ENCODE results near the gene TMEM209.
"Not testable (repeated sequence)": the region's sequence is repeated elsewhere in the genome, so short reads cannot be mapped to it uniquely, and the experiment has no call there.

TMEM209 gene

DNA sequence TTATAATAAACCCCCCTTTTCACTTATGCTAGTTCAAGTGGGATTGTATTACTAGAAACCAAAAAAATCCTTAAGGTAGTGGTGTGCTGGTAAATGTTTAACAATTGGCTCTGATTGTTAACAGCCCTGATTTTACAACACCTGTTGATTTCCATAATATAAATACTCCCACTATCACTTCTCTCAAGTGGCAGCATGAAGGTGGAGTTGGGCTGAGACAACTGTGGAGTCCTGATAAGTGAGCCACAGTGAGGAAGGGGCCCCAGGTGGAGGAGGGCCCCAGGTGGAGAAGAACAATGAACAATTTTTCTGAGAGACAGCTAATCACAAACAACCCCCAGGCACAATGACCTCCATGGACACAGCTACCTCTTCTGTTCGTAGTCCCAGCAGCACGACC, 28.9 kb upstream of the TMEM209 start:
- TF ChIP-seq POLR2AphosphoS5 (IDR thresholded peaks at IDR 0.05; ENCODE audit: borderline replicate concordance, low read depth, low read length): no peak
- no peak for TF ChIP-seq FOXP2 (optimal IDR thresholded peaks at IDR 0.05; ENCODE audit: control extremely low read depth, extremely low read length, insufficient read depth)
- TF ChIP-seq EZH2 (IDR thresholded peaks at IDR 0.05): no peak
- H3K4me3 ChIP-seq: no peak overlapping the region
- H3K27ac ChIP-seq: no peak overlapping the region
- no peak overlapping the region for H3K9ac ChIP-seq (ENCODE audit: insufficient read length)
- no peaks in the 10 kb centered on the region for H3K36me3 ChIP-seq (ENCODE audit: insufficient read depth, low read length)
- no peak for DNase-seq (ENCODE audit: low read depth, low spot score)
- H3K9me3 ChIP-seq (ENCODE audit: low read depth, low read length): no peaks in the 10 kb centered on the region

- no peak overlapping the region for H3K27ac ChIP-seq
- H3K9ac ChIP-seq (ENCODE audit: insufficient read length): no peak overlapping the region
- DNase-seq (ENCODE audit: low read depth, low spot score): no peak
- H3K36me3 ChIP-seq (ENCODE audit: insufficient read depth, low read length): no peaks in the 10 kb centered on the region
- no peak overlapping the region for H3K4me3 ChIP-seq
- TF ChIP-seq EZH2 (IDR thresholded peaks at IDR 0.05) (no peak), POLR2AphosphoS5 (IDR thresholded peaks at IDR 0.05; ENCODE audit: borderline replicate concordance, low read depth, low read length) (no peak), FOXP2 (optimal IDR thresholded peaks at IDR 0.05; ENCODE audit: control extremely low read depth, extremely low read length, insufficient read depth) (no peak)
- no peaks in the 10 kb centered on the region for H3K9me3 ChIP-seq (ENCODE audit: low read depth, low read length)
Observed at GRCh38 chr7:130232209-130232608, 27.0 kb upstream of the TMEM209 start.

DNA sequence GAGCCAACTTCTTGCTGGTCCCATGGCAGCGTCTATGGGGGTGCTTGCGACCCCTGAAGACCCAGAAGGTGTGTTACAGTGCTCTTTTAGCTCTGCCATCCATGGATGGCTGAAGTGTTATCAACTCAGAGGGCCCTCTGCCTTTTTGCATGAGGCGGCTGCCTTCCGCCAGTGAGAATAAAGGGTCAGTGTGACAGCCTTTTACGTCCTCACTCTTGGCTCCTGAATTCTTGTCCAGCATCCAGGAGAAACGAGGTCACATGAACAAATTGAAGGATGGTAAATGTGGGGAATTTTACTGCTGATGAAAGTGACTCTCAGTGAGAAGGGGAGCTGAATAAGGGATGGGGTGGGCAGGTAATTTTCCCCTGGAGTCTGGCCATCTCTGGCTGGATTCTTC, 26.6 kb upstream of the TMEM209 start:
- no peaks in the 10 kb centered on the region for H3K9me3 ChIP-seq (ENCODE audit: low read depth, low read length)
- TF ChIP-seq FOXP2 (optimal IDR thresholded peaks at IDR 0.05; ENCODE audit: control extremely low read depth, extremely low read length, insufficient read depth): no peak
- no peak for TF ChIP-seq POLR2AphosphoS5 (IDR thresholded peaks at IDR 0.05; ENCODE audit: borderline replicate concordance, low read depth, low read length)
- DNase-seq (ENCODE audit: low read depth, low spot score): no peak
- H3K4me3 ChIP-seq: no peak overlapping the region
- H3K9ac ChIP-seq (ENCODE audit: insufficient read length): no peak overlapping the region
- H3K36me3 ChIP-seq (ENCODE audit: insufficient read depth, low read length): no peaks in the 10 kb centered on the region
- no peak overlapping the region for H3K27ac ChIP-seq

- H3K4me3 ChIP-seq; H3K27ac ChIP-seq; DNase-seq (ENCODE audit: low read depth, low spot score); H3K36me3 ChIP-seq (ENCODE audit: insufficient read depth, low read length); H3K9me3 ChIP-seq (ENCODE audit: low read depth, low read length); H3K9ac ChIP-seq (ENCODE audit: insufficient read length): not testable (repeated sequence)
Observed at GRCh38 chr7:130229981-130230380, 24.8 kb upstream of the TMEM209 start.

GRCh38 chr7:130228840-130229502, 23.8 kb upstream of the TMEM209 start:
- no peak for DNase-seq (ENCODE audit: low read depth, low spot score)
- no peak for TF ChIP-seq POLR2AphosphoS5 (IDR thresholded peaks at IDR 0.05; ENCODE audit: borderline replicate concordance, low read depth, low read length)
- no peak for TF ChIP-seq FOXP2 (optimal IDR thresholded peaks at IDR 0.05; ENCODE audit: control extremely low read depth, extremely low read length, insufficient read depth)
- TF ChIP-seq EZH2 (IDR thresholded peaks at IDR 0.05): no peak

DNA sequence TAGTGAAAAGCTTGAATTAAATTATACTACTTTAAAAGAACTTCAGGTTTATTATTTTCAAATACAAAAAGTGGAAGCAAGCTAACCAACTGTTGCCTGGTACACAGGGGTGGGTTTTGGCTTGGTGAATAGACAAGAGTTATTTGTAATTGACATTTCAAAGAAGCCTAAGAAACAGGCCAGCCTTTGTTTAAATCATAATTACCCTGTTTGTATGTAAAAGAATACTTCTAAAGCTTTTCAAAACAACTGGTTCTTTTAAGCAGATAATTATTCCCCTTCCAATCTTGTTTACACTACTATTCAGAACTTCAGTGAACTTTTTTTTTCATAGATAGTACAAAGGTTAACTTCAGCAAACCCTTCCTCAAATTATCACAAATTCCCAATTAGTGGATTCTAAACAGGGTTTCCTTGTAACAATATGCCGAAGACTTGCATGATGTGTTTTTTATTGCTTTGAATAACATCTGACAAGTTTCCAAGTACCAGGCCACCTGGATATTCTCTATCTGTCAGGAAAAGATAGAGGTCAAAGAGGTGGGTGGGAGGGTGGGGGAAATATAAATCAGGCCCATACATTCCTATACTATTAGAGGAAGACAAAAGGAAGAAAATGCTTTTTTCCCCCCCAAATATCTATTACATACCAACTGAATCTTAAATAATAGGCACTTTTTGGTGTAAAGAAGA, 22.8 kb upstream of the TMEM209 start:
- DNase-seq (ENCODE audit: low read depth, low spot score): no peak
- H3K9me3 ChIP-seq (ENCODE audit: low read depth, low read length): no peaks in the 10 kb centered on the region
- H3K4me3 ChIP-seq: no peak overlapping the region
- TF ChIP-seq FOXP2 (optimal IDR thresholded peaks at IDR 0.05; ENCODE audit: control extremely low read depth, extremely low read length, insufficient read depth) (no peak), POLR2AphosphoS5 (IDR thresholded peaks at IDR 0.05; ENCODE audit: borderline replicate concordance, low read depth, low read length) (no peak), EZH2 (IDR thresholded peaks at IDR 0.05) (no peak)
- no peak overlapping the region for H3K27ac ChIP-seq
- H3K9ac ChIP-seq (ENCODE audit: insufficient read length): no peak overlapping the region
- H3K36me3 ChIP-seq (ENCODE audit: insufficient read depth, low read length): no peaks in the 10 kb centered on the region

More at GRCh38 chr7:130228840-130229502, 23.8 kb upstream of the TMEM209 start:
- Histone ChIP-seq H3K9me3 (ENCODE audit: low read depth, low read length) (no peaks in the 10 kb centered on the region), H3K4me3 (no peak overlapping the region), H3K9ac (ENCODE audit: insufficient read length) (no peak overlapping the region), H3K36me3 (ENCODE audit: insufficient read depth, low read length) (no peaks in the 10 kb centered on the region), H3K27ac (no peak overlapping the region)

DNA sequence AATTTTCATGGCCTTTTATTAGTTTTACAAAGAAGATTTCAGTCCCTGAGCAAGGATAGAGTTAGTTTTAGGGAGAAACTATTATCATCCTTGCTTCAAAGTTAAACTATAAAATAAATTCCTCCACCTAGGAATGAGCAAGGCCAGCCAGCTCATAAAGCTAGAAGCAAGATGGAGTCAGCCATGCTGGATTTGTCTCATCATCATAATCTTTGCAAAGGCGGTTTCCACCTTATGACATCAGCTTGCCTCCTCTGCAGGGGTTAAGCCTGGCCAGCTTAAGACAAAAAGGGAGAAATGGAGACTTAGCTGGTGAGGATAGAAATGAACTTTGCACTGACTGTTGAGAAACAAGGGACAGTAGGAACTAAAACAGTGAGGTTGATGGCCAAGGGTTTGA, 21.1 kb upstream of the TMEM209 start:
- no peak for DNase-seq (ENCODE audit: low read depth, low spot score)
- H3K36me3 ChIP-seq (ENCODE audit: insufficient read depth, low read length): no peaks in the 10 kb centered on the region
- H3K27ac ChIP-seq: no peak overlapping the region
- H3K9ac ChIP-seq (ENCODE audit: insufficient read length): no peak overlapping the region
- no peak for TF ChIP-seq EZH2 (IDR thresholded peaks at IDR 0.05)
- TF ChIP-seq FOXP2 (optimal IDR thresholded peaks at IDR 0.05; ENCODE audit: control extremely low read depth, extremely low read length, insufficient read depth): no peak
- no peak for TF ChIP-seq POLR2AphosphoS5 (IDR thresholded peaks at IDR 0.05; ENCODE audit: borderline replicate concordance, low read depth, low read length)
- no peaks in the 10 kb centered on the region for H3K9me3 ChIP-seq (ENCODE audit: low read depth, low read length)
- no peak overlapping the region for H3K4me3 ChIP-seq

DNA sequence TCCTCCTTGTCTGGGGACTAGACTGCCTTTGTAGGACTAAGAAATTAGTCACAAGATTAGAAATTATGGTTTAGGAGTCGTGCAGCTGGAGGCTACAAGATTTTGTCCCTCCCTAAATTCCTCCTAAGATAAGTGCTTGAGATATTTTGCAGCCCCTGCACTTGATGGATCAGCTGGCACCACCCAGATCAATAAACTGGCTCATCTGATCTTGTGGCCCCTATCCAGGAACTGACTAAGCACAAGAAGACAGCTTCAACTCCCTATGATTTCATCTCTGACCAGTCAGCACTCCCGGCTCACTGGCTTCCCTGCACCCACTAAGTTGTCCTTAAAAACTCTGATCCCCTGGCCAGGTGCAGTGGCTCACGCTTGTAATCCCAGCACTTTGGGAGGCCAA, 19.7 kb upstream of the TMEM209 start:
- H3K27ac ChIP-seq; H3K4me3 ChIP-seq; H3K36me3 ChIP-seq (ENCODE audit: insufficient read depth, low read length); H3K9me3 ChIP-seq (ENCODE audit: low read depth, low read length); DNase-seq (ENCODE audit: low read depth, low spot score); H3K9ac ChIP-seq (ENCODE audit: insufficient read length): not testable (repeated sequence)

- TF ChIP-seq EZH2 (IDR thresholded peaks at IDR 0.05): no peak
- TF ChIP-seq POLR2AphosphoS5 (IDR thresholded peaks at IDR 0.05; ENCODE audit: borderline replicate concordance, low read depth, low read length): no peak
- no peak for TF ChIP-seq FOXP2 (optimal IDR thresholded peaks at IDR 0.05; ENCODE audit: control extremely low read depth, extremely low read length, insufficient read depth)
- H3K27ac ChIP-seq: no peak overlapping the region
- no peak overlapping the region for H3K9ac ChIP-seq (ENCODE audit: insufficient read length)
- no peaks in the 10 kb centered on the region for H3K9me3 ChIP-seq (ENCODE audit: low read depth, low read length)
- no peak overlapping the region for H3K4me3 ChIP-seq
- no peak for DNase-seq (ENCODE audit: low read depth, low spot score)
- no peaks in the 10 kb centered on the region for H3K36me3 ChIP-seq (ENCODE audit: insufficient read depth, low read length)
Observed at GRCh38 chr7:130224210-130224609, 19.0 kb upstream of the TMEM209 start.

Data from SK-N-MC (cell line).